Fibroblast of skin of left quadriceps (primary cell): ENCODE measurements around the gene C17orf78.
"Not testable (repeated sequence)": the region's sequence is repeated elsewhere in the genome, so short reads cannot be mapped to it uniquely, and the experiment has no call there.

ENCODE experiments used
- DNase-seq, 2 experiments: peaks; one replicate each; pipeline ENCODE4 v3.0.0-alpha.2; 2013; ENCODE audit warnings: low read depth in 2 of 2

C17orf78 gene

DNA sequence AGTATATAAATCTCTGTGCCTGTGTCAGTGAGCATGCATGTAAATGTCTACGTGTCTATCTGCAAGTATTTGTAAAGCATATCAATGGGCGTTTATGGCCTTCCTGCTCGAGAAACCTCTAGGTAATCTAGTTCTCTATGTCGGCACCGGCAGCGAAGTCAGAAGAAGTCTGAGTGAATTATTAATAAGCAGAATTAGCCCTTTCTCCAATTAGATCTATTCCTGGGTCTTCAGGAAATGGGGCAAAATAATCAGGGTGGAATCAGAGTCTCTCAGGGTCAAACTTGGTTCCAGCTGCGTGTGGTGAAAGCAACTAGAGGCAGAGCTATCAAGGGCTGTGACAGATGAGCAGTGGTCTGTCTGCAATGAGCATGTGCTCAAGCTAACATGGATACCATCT is at the start of gene C17orf78:
Gene C17orf78, plus strand, starts transcription at position 280 of the 400 bp plus-strand sequence. Its CDS starts 108 bp downstream, at position 388.
- no peak for DNase-seq

DNA sequence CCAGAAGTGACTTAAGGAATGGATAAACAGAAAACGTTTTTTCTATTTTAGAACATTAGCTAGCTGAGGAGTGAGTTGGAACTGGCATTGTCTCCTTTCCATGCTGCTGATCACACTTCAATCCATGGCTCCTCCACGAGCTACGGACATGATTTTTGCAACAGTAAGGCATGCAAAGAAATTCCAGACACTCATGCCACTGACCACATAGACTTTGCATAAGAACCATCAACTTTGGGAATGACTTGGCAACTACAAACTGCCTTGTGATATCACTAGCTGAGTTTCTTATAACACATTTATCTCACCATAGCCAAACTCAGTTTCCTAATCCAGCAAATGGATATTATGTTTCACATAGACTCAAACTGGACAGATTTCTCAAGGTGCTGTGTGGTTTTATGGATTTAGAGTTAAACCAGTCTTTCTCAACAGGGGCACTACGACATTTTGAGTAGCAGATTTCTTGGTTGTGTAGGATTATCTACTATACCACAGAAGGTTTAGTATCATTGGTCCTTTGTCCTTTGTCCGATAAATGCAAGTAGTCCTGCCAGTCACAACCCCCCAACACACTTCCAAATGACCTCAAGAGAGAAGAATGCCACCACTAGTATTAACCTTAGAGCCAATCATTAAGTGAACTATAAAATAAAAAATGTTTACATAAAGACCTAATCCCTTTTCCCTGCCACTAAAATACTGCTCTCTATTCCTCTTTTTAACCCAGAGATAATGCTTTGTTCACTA is 48.3 kb upstream of the C17orf78 start:
- peak; percentile 14 to 35 for DNase-seq

GRCh38 chr17:37338847-37339246 is 36.9 kb upstream of the C17orf78 start:
- no peak for DNase-seq

- no peak for DNase-seq
Measured at GRCh38 chr17:37339321-37339720, 36.5 kb upstream of the C17orf78 start.

- DNase-seq: no peak
Measured at GRCh38 chr17:37340804-37341203, 35.0 kb upstream of the C17orf78 start.

- DNase-seq: no peak
Measured at GRCh38 chr17:37342589-37342988, 33.2 kb upstream of the C17orf78 start.

- DNase-seq: no peak
Measured at GRCh38 chr17:37344519-37344918, 31.3 kb upstream of the C17orf78 start.

GRCh38 chr17:37346863-37347402 is 28.9 kb upstream of the C17orf78 start:
- not testable (repeated sequence) for DNase-seq

- not testable (repeated sequence) for DNase-seq
Measured at GRCh38 chr17:37356796-37357569, 18.8 kb upstream of the C17orf78 start.

- DNase-seq: peak in 1 of 2 experiments; percentile 14
Measured at GRCh38 chr17:37358098-37358829, 17.5 kb upstream of the C17orf78 start.

- DNase-seq: peak; percentile 58 to 61
Measured at GRCh38 chr17:37358830-37359681, 16.7 kb upstream of the C17orf78 start.

DNA sequence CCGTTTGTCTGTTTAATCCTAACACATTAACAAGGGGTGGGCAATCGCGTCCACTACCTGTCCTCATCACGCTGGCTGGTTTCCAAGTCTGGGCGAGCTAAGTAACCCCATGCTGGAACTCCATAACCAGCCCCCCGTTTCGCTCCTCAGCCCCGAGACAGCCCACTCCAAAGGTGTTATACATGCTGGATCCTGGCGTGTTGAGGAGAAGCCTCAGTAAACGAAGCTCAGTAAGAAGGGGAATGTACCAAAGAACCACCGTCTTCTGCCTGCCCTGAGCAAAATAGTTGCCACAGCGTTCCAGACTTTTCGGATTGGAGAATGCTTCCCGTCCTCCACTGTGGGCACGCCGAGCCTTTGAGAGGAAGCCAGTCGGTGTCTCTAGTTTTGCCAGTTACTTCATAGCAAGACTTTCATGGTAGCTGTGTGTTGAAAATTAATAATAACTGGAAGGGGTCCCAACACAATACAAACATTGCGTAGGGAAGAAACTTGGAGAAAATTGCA is 16.1 kb upstream of the C17orf78 start:
- no peak for DNase-seq

GRCh38 chr17:37360632-37361031 is 15.2 kb upstream of the C17orf78 start:
- DNase-seq: no peak

GRCh38 chr17:37361543-37361942 is 14.2 kb upstream of the C17orf78 start:
- DNase-seq: no peak

DNA sequence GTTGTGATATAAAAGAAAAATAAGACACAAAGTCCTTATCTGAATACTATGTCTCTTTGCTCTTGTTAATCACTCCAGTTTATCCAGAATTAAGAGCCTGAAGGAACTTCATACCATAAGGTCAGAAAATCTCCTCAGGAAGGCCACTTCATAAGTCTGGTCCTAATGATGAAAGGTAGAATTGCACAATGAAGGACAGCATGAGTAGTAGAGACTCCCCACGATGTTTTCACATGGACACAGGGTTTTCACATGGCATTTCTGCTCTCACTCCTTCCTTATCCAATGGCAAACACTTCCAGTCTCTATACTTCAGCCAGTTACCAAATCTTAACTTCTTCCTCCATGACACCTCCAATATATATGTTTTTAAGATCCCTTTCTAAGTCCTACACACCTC is 10.2 kb upstream of the C17orf78 start:
- no peak for DNase-seq

DNA sequence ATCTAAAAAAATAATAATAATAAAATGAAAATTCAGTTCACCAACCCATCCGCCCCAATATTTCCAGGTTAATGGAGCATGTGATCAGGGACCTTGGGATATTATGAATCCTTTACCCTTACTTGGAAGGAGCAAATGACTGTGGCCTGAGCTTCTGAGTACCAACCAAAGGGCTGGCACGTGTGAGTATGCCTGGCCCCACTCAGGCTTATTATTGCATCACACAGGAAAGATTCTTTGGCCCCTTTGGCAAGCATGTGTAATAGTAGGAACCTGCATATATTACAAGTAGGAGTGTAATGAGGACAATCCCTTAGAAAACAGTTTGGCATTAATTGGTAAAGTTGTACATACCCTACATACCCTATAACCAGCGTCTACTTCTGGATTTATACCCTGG is 7.2 kb upstream of the C17orf78 start:
- DNase-seq: no peak

- DNase-seq: peak; percentile 59 to 63
Measured at GRCh38 chr17:37373530-37374159, 2.1 kb upstream of the C17orf78 start.

GRCh38 chr17:37382056-37382455 is 6.3 kb downstream of the C17orf78 start:
- DNase-seq: no peak

DNA sequence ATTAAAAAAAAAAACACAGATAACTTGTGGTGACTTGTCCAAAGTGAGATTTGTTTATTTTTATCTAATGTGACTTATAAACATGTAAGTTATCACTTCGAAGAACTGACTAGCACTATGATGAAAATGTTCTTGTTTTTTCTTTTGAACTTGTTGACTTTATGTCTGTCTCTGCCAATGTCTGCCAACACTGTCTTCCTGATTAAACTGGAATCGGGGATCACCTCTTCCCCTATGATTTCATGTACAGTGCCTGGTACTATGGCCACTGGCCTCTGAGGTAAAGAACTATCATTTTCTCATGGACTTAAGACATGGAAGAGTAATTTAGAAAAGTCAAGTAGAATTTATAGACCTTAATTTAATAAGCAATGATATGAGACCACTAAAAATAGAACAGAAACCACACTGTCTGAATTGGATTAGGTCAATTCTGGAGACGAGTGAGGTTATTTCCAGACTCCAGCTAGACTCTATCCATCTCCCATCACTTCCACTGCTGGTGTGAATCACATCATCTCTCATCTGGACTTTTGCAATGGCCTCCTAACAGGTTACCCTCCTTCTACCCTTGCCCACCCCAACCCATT is 8.9 kb downstream of the C17orf78 start:
- DNase-seq: no peak

DNA sequence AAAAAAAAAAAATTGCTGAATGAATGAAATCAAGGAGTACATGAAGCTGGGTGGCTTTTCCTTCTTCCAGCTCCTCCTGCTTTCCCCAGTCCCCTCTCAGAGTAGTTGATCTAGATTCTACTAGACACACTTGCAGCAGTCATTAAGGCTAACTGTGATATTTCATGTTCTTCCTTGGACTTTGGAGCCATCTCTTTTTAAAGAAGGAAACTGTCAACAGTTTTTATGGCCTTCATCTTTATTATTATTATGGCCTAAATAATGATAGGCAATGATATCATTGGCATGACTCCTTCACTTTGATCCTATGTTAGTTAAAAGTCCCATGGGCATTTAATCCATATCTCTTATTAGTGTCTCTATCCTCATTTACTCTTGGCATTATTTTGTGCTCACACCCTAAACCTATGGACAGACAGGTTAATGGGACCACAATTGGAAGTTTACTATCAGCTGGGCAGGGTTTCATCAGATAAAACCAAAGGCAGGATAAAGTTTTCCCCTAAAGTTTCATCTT is 9.7 kb downstream of the C17orf78 start:
- no peak for DNase-seq
